Suppressor macrophage (primary cell): ENCODE data around the gene SLC9A5.

ENCODE experiments used
- DNase-seq, 4 experiments: peaks; one replicate each; pipeline ENCODE4 v3.0.0-alpha.2; 2020 to 2022

Gene SLC9A5

GRCh38 chr16:67281536-67282446 lies 33.0 kb downstream of the SLC9A5 start:
- DNase-seq, result no peak

GRCh38 chr16:67282447-67282805 lies 33.6 kb downstream of the SLC9A5 start:
- DNase-seq, result no peak

GRCh38 chr16:67283039-67283825 lies 34.5 kb downstream of the SLC9A5 start:
- peak; percentile 35 to 66 (median 60) for DNase-seq

DNA sequence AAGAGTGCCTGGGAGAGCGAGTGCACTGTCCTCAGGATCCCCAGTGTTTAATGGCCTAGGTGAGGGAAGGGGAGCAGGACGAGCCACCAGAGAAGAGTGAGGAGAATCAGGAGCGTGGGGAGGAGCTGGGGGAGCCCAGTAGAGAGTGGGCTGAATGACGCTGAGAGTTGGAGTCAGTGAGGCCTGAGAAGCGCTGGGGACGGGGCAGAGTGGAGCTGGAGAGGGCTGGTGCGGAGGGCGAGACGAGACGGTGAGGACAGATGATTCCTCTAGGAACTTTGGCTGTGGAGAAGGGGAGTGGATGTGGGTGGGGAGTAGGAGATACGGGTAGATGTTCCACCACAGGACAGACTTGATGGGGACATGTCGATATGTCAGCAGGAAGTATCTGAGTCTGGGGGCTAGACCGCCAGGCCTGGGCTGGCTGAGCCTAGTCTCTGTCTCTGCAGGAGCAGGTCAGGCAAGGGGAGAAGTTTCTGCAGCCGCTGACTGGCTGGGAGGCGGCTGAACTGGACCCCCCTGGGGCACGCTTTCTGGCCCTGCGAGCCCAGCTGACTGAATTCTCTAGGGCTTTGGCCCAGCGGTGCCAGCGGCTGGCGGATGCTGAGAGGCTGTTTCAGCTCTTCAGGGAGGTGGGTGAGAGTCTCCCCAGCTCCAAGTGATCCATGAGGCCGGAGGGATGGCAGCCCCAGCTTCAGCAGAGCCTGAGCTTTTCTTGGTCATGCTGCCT lies 35.2 kb downstream of the SLC9A5 start:
- DNase-seq, result no peak

- no peak for DNase-seq
These were observed 36.2 kb downstream of the SLC9A5 start for GRCh38 chr16:67284699-67285646.

DNA sequence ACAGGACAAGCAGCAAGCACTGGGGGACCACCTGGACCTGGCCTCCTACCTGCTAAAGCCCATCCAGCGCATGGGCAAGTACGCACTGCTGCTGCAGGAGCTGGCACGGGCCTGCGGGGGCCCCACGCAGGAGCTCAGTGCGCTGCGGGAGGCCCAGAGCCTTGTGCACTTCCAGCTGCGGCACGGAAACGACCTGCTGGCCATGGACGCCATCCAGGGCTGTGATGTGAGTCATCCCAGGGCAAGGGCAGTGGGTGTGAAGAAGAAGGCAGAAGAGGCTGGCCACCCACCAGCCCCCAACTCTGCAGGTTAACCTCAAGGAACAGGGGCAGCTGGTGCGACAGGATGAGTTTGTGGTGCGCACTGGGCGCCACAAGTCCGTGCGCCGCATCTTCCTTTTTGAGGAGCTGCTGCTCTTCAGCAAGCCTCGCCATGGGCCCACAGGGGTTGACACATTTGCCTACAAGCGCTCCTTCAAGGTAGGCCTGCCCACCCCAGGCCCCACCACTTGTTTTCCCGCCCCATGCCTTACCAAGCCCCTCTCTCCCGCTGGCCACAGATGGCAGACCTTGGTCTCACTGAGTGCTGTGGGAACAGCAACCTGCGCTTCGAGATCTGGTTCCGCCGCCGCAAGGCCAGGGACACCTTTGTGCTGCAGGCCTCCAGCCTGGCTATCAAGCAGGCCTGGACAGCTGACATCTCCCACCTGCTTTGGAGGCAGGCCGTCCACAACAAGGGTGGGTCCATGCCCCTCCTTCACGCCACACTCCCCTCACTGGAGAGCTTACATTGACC lies 37.9 kb downstream of the SLC9A5 start:
- no peak for DNase-seq

GRCh38 chr16:67287960-67288359 lies 39.2 kb downstream of the SLC9A5 start:
- DNase-seq, result no peak

DNA sequence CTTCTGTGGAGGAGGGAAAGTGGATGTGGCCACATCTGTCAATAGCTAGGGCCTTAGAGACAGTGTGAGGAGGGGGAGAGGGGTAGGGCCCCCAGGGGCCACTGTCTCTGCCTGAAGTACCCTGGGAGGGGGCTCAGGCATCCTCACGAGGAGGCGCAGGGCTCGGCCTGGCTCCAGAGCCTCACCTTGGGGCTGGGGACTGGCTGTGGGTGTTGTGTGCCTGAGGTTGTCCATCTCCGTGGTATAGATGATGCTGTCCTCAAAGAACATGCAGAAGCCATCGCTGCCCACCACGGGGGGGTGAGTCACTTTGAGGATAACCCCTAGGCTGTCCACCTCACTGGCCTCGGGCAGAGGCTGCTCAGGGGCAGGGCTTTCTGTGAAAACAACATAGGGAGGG lies 42.7 kb downstream of the SLC9A5 start:
- DNase-seq, result no peak

DNA sequence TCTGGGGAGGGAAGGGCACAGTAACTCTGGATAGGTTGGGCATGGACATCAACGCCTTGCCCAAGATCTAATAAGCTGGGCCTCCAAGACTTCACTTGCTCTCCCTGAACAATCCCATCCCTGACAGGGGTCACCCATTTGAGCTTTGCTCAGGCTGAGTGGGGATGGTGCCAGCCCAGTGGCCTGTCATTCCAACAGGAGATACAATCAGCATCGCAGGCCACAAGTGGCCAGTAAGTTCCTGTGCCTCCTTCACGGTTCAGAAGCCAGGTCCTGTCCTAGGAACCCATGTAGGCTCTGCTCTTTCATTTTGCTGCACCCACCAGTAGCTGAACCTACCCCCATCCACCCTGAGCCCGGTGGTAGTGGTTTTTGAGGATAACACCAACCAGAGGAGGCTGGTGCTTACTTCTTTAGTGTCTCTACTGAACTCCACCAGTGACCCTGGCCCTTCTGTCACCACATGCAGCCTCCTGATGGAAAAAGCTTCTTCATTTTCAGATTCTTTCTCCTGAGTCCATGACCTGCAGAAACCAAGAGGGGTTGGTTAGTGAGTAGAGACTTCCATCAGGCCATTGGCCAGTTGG lies 45.5 kb downstream of the SLC9A5 start:
- no peak for DNase-seq

GRCh38 chr16:67294938-67295361 lies 46.2 kb downstream of the SLC9A5 start:
- no peak for DNase-seq

- DNase-seq, result no peak
These were observed 47.6 kb downstream of the SLC9A5 start for GRCh38 chr16:67296420-67296819.

GRCh38 chr16:67298277-67298676 lies 49.5 kb downstream of the SLC9A5 start:
- no peak for DNase-seq

GRCh38 chr16:67299269-67299668 lies 50.5 kb downstream of the SLC9A5 start:
- DNase-seq, result no peak

DNA sequence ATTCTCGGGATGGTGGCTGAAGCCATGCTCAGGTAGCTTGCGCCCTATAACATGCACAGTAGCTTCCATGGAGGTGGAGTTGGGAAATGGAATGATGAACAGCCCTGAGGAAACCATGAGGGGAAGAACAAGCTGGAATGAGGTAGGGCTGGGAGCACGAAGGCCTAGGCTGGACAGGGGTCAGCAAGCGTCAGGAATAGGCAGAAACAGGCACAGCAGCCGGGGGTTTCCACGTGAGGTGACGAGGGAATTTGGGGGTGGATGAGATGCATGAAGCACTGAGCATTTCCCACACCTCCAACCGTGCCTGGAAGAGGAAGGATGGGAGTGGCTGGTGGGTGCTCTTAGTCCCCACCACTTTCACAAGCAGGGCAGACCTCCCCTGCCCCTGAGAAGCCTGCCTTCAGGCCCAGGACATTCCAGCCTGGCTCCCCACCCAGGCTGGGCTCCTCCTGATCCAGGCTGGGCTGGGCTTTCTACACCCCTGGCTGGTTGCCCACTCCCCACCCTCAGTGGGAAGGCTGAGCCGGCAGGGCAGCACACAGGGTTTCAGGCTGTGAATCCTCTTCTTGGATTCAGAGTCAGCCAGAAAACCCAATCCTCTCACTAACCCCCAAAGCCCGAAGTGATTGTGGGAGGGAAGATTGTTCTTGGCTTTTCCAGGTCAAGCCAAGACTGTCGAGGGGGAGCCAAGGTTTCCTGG lies 52.5 kb downstream of the SLC9A5 start:
- DNase-seq, result no peak

- DNase-seq, result no peak
These were observed 53.3 kb downstream of the SLC9A5 start for GRCh38 chr16:67302076-67302475.

DNA sequence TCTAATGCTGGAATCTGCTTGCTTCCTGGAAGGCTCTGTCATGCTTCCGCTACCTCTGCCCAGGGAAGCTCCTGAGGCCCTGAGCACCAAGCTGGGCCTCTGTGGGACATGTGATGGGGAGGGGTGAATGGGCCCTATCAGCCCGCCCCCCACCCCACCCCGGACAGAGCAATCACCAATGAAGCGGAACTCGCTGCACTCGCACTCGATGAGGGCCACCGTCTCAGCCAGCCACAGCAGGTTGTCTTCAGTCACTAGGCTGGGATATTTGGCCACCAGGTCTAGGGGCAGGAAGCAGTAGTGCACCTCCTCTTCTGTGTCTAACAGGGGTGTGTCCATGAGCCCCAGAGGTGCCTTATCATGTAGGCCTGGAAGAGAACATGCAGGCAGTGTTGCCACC lies 54.2 kb downstream of the SLC9A5 start:
- DNase-seq, result no peak

- no peak for DNase-seq
These were observed 55.2 kb downstream of the SLC9A5 start for GRCh38 chr16:67304020-67304419.

- no peak for DNase-seq
These were observed 56.7 kb downstream of the SLC9A5 start for GRCh38 chr16:67305216-67306071.

- DNase-seq, result no peak
These were observed 61.8 kb downstream of the SLC9A5 start for GRCh38 chr16:67310561-67310960.
